ENCODE measurements around the gene SGCG. TPM values are rescaled to one million over a fixed set of nuclear protein-coding genes. Genes with fewer than 3 reads are reported as not detected.

SGCG gene
- total RNA-seq, 1 experiment from 2014 or later, result not detected

GRCh38 chr13:23339225-23339624 is 158.4 kb downstream of the SGCG start:
- H3K14ac ChIP-seq (ENCODE audit: insufficient read depth, low read length), result no peak overlapping the region
- no peak overlapping the region for H3T11ph ChIP-seq (ENCODE audit: low read length)
- H3K27me3 Mint-ChIP-seq (ENCODE audit: low read depth), result peaks cover 12% of the 10 kb centered on the region
- no peak overlapping the region for H3K27ac Mint-ChIP-seq
- no peaks in the 10 kb centered on the region for H3K23me2 ChIP-seq (ENCODE audit: insufficient read length, low read depth, low read length, poor library complexity, severe bottlenecking)
- H3K4me3 Mint-ChIP-seq, result no peak overlapping the region
- H2BK12ac ChIP-seq (ENCODE audit: insufficient read length, low read depth, low read length), result no peak overlapping the region
- no peak overlapping the region for H3K27ac ChIP-seq (ENCODE audit: insufficient read length, low read depth, low read length)
- TF ChIP-seq CTCF (conservative IDR thresholded peaks at IDR 0.05), result no peak
- H2BK20ac ChIP-seq (ENCODE audit: low read depth, low read length, poor library complexity, severe bottlenecking), result no peak overlapping the region
- no peaks in the 10 kb centered on the region for H3K79me2 ChIP-seq (ENCODE audit: insufficient read depth, low read length)
- peaks cover 86 to 89% (median 86%) of the 10 kb centered on the region in 3 experiments for H3K36me3 Mint-ChIP-seq (ENCODE audit: insufficient read depth in 1 of 3, low read depth in 3 of 3)
- no peak overlapping the region for H2BK120ac ChIP-seq (ENCODE audit: low read depth, low read length, poor library complexity, severe bottlenecking)
- no peak overlapping the region for H3K4ac ChIP-seq (ENCODE audit: low read depth, low read length)
- no peak overlapping the region for H3K18ac ChIP-seq (ENCODE audit: insufficient read length, low read depth, low read length)
- H3K9me3 Mint-ChIP-seq, result peaks cover 69% of the 10 kb centered on the region in 2 experiments
- no peak overlapping the region for H2AFZ ChIP-seq (ENCODE audit: low read length)
- no peak overlapping the region for H3K23ac ChIP-seq (ENCODE audit: insufficient read length, low read depth, low read length)
- no peak overlapping the region for H2BK15ac ChIP-seq (ENCODE audit: low read depth, low read length)
- H4K20me1 ChIP-seq (ENCODE audit: control insufficient read depth, insufficient read depth, insufficient read length), result no peaks in the 10 kb centered on the region
- H3K56ac ChIP-seq (ENCODE audit: insufficient read length, low read depth, low read length), result no peak overlapping the region
- H3K79me1 ChIP-seq (ENCODE audit: insufficient read depth, low read depth, low read length, poor library complexity, severe bottlenecking), result no peaks in the 10 kb centered on the region
- H4K8ac ChIP-seq (replicated peaks; ENCODE audit: insufficient read length, low read depth, low read length), result no peak overlapping the region
- no peak overlapping the region for H3K9ac ChIP-seq (ENCODE audit: extremely low read depth, insufficient read length, low read length)
- DNase-seq, result no peak
- H3K9me3 ChIP-seq (ENCODE audit: control insufficient read depth, low read depth, low read length), result peaks cover 63% of the 10 kb centered on the region
- H2BK5ac ChIP-seq (ENCODE audit: insufficient read length, low read length), result no peak overlapping the region
- no peaks in the 10 kb centered on the region for H3K4me1 ChIP-seq (ENCODE audit: insufficient read depth, low read length)
- no peaks in the 10 kb centered on the region for H3K4me1 Mint-ChIP-seq
- H3K4me2 ChIP-seq (ENCODE audit: insufficient read depth, insufficient read length, low read length), result no peak overlapping the region
- no peak overlapping the region for H4K91ac ChIP-seq (ENCODE audit: insufficient read length, low read depth, low read length)
- H2AK5ac ChIP-seq (ENCODE audit: insufficient read length, low read length), result no peak overlapping the region
- WGBS (ENCODE audit: extremely low coverage, insufficient read length, low lambda C conversion rate), result no CpG with 5 or more reads among the region's 1 CpG
- H4K5ac ChIP-seq (ENCODE audit: insufficient read length, low read depth, low read length), result no peak overlapping the region
- H3K27me3 ChIP-seq (ENCODE audit: insufficient read depth, low read length), result no peaks in the 10 kb centered on the region

Measured in H9 (cell line).